HFF-Myc (cell line): ENCODE measurements around the gene TRAPPC1.
"Not testable (repeated sequence)": the region's sequence is repeated elsewhere in the genome, so short reads cannot be mapped to it uniquely, and the experiment has no call there.

ENCODE experiments used
- DNase-seq: peaks from one replicate; pipeline ENCODE4 v3.0.0-alpha.2; 2011; ENCODE audit warnings: low read depth; ENCODE audit errors: extremely low read depth
- H3K4me3 ChIP-seq: replicated peaks from 2 replicates; pipeline ENCODE4 v1.5.1; 2011; ENCODE audit warnings: low read depth, mild to moderate bottlenecking, control low read depth, low read length
- TF ChIP-seq, protein P1 (sequence below): IDR thresholded peaks from 2 replicates; pipeline ENCODE4 v1.5.1; 2012; ENCODE audit warnings: mild to moderate bottlenecking, low read depth, low read length, control low read depth; ENCODE audit errors: missing control alignments

Gene TRAPPC1

DNA sequence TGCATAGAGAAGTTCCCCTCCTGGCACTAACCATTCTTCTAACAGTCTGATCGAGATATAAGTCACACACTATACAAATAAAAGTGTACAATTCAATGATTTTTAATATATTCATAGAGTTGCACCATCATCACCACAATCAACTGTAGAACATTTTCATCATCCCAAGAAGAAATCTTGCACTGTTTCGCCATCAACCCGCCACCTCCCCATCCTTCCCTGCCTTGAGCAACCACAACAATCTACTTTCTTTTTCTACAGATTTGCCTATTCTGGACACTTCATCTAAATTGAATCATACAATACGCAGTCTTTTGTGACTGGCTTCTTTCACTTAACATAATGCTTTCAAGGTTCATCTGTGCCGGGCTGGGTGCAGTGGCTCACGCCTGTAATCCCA, 37.7 kb upstream of the TRAPPC1 start:
- no peak overlapping the region for H3K4me3 ChIP-seq
- DNase-seq: no peak
- TF ChIP-seq, protein P1, sequence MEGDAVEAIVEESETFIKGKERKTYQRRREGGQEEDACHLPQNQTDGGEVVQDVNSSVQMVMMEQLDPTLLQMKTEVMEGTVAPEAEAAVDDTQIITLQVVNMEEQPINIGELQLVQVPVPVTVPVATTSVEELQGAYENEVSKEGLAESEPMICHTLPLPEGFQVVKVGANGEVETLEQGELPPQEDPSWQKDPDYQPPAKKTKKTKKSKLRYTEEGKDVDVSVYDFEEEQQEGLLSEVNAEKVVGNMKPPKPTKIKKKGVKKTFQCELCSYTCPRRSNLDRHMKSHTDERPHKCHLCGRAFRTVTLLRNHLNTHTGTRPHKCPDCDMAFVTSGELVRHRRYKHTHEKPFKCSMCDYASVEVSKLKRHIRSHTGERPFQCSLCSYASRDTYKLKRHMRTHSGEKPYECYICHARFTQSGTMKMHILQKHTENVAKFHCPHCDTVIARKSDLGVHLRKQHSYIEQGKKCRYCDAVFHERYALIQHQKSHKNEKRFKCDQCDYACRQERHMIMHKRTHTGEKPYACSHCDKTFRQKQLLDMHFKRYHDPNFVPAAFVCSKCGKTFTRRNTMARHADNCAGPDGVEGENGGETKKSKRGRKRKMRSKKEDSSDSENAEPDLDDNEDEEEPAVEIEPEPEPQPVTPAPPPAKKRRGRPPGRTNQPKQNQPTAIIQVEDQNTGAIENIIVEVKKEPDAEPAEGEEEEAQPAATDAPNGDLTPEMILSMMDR: no peak

DNA sequence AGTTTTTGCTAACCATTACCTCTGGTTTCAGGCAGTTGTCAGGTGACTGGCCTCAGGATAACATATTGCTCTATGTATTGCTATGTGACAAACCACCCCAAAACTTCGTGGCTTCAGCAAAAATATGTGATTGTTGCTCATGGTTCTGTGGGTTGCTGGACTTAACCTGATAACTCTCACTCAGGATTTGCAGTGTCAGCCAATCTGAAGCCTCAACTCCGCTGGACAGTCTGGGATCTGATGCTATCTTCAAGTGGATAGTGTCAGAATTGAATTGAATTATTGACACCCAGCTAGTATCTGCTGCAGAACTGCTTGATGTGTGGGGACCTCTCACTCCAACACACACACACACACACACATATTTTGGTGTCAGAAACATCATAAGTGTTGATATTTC, 36.0 kb upstream of the TRAPPC1 start:
- no peak overlapping the region for H3K4me3 ChIP-seq
- no peak for DNase-seq
- TF ChIP-seq, protein P1: no peak

DNA sequence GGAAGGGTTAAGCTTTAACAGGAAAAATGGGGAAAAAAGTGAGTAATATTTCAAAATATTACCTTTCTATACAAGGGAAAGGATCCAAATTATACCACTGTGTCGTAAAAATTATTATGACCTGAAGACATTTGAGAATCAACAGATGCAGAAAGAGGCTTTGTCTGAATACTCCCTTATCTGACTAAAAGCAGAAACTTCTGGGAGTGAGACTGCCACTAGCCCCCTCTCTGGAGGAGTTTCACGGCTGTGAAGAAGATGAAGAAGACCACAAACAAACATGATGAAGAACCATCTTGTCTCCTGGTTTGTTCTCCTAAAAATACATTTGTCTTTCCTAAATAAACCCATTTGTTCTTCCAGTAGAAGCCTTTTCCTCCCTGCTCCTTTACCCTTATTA, 29.7 kb upstream of the TRAPPC1 start:
- TF ChIP-seq, protein P1: no peak
- DNase-seq: no peak
- no peak overlapping the region for H3K4me3 ChIP-seq

DNA sequence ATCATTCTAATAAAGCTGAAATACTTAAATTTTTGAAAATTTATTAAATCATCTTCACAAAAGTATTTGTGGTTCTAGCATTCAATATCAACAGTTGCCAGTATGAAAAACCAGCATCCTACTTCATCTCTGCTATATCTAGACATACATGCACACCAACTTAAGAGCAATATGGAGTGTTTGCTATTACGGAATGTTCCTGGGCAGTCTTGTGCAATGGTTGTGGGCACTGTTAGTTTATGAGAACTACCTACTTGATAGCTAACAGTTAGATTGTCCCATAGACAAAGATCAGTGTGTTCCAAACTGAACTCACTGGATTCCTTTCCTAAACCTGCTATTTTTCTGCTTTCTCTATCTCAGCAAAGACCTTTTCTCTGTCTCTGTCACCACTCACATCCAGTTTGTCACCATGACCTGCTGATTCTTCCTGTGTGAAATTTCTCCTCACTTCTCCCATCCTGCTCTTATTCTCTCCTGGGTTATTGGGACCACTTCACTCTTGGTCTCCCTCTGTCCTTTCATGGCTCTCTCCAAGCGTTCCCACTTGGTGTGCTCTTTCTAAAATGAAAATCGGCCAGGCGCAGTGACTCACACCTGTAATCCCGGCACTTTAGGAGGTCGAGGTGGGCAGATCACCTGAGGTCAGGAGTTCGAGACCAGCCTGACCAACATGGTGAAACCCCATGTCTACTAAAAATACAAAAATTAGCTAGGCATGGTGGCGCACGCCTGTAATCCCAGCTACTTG, 27.9 kb upstream of the TRAPPC1 start:
- no peak for DNase-seq

DNA sequence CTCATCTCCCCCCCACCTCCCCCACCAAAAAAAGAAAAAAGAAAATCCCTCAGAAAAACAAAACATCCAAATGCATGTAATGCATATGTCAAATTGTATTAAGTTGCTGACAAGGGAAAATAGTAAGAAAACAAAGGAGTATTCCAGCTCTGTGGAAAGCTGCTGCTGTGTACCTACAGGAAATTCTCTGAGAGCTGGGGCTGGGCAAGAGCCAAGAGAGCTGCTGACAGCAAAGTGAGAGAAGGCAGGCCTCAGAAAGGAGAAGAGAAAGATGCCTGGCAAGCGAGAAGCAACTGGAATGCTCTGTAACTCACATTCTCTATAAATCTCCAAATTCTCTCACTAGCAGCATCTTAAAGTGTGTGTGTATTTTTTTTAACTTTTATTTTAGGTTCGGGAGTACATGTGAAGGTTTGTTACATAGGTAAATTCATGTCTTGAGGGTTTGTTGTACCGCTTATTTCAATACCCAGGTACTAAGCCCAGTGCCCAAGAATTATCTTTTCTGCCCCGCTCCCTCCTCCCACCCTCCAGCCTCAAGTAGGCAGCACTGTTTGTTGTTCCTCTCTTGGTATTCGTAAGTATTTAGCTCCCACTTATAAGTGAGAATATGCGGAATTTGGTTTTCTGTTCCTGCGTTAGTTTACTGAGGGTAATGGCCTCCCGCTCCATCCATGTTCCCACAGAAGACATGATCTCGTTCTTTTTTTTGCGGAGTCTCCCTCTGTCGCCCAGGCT, 24.7 kb upstream of the TRAPPC1 start:
- TF ChIP-seq, protein P1: no peak
- no peak for DNase-seq
- H3K4me3 ChIP-seq: no peak overlapping the region

More for the DNA sequence above, 27.9 kb upstream of the TRAPPC1 start:
- no peak overlapping the region for H3K4me3 ChIP-seq
- TF ChIP-seq, protein P1: no peak

DNA sequence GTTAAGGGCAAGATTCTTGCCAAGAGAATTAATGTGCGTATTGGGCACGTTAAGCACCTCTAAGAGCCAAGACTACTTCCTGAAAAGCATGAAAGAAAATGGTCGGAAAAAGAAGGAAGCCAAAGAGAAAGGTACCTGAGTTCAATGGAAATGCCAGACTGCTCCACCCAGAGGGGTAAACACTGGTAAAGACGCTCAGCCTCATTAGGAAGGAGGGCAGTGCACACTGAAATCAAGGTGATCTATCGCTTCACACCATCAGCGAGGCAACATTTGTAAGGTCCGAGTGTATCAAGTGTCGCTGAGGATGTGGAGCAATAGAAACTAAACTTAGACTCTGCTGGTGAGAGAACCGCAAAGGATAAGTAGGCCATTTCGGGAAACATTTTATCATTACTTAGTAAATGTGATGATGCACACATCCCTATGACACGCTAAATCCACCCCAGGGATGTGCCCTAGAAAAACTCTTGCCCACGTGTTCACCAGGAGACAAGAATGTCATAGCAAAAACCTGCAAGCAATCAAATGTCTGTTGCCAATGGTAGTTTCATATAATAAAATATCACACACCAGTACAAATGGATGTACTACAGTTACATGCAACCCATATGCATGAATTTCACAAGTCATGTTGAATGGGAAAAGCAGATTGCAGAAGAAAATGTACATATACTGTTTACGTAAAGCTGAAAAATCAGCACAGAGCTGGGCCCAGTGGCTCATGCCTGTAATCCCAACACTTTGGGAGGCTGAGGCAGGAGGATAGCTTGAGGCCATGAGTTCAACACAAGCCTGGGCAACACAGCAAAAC, 23.9 kb upstream of the TRAPPC1 start:
- H3K4me3 ChIP-seq: no peak overlapping the region
- DNase-seq: no peak
- TF ChIP-seq, protein P1: no peak

DNA sequence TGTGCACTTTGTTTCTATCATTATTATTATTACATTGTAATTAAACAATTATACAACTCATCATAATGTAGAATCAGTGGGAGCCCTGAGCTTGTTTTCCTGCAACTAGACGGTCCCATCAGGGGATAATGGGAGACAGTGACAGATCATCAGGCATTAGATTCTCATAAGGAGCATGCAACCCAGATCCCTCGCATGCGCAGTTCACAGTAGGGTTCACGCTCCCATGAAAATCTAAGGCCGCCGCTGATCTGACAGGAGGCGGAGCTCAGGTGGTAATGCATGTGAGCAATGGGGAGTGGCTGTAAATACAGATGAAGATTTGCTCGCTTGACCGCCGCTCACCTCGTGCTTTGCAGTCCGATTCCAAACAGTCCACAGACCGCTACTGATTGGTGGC, 21.5 kb upstream of the TRAPPC1 start:
- DNase-seq, H3K4me3 ChIP-seq: not testable (repeated sequence)
